Heart left ventricle (tissue), 13 donors: ENCODE data around the gene MEF2A.

Source experiments
- POLR2A ChIP-seq, 2 donors: fragments of 450-650 bp; IDR thresholded peaks; one replicate each; pipeline ENCODE4 v1.6.1; 2017; ENCODE audit warnings: antibody characterized with exemption in 2 of 2, mild to moderate bottlenecking in 2 of 2, moderate library complexity in 2 of 2
- TF ChIP-seq, protein P1 (sequence below), 12 donors: fragments of 200-600 bp; sonication (generic) in 4 of 12; IDR thresholded peaks; one replicate each; pipeline versions ENCODE4 v1.5.0 to v1.8.0; 2018 to 2022; ENCODE audit warnings: antibody characterized with exemption in 12 of 12, mild to moderate bottlenecking in 5 of 12
- donor health status: ischemic (EF 13 %, LVEDD 7.1; RV severe dilation, severe dysfunction).
- donor health status: DM: no; HTN: yes; CAD: no.
- donor health status: DM: no; HTN: no; CAD: no.
- donor health status: ischemic (EF 25% LVEDD 6.9; RV normal size, moderate dysfunction).
- donor health status: ischemic (EF 25% LVEDD 5.7; RV mildly dilated, moderate dysfunction).
- donor health status: ischemic (EF 35%, LVEDD 5.7; RV mildly dilated, moderate dysfunction).
- donor health status: nonischemic (EF 11% LVEDD 7.7; RV severe dilation, severe dysfunction).
- donor health status: DM: yes; HTN: yes; CAD: no.
- donor health status: PGD.
- donor health status: ischemic (EF 29% LVEDD 5.4; RV normal size, mild dysfunction).
- donor health status: nonischemic (EF 23%, LVEDD 6.1; RV moderate dilation, normal function).

DNA sequence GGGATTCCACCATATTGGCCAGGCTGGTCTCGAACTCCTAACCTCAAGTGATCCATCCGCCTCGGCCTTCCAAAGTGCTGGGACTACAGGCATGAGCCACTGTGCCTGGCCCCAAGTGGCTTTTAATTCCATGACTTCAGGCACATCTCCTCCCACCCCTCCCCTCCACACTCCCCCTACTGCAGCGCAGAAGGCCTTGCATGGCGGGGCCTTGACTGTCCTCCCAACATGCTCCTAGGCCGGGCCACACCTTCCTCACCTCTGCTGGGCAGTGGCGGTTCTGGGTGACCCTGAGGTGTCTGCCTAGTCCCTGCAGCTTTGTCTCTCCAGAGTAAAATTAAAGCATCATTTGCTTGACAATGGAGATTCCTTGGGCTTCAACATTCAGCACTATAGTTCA lies 160.5 kb downstream of the MEF2A start:
- no peak for TF ChIP-seq POLR2A (IDR thresholded peaks at IDR 0.05)
- TF ChIP-seq, protein P1, sequence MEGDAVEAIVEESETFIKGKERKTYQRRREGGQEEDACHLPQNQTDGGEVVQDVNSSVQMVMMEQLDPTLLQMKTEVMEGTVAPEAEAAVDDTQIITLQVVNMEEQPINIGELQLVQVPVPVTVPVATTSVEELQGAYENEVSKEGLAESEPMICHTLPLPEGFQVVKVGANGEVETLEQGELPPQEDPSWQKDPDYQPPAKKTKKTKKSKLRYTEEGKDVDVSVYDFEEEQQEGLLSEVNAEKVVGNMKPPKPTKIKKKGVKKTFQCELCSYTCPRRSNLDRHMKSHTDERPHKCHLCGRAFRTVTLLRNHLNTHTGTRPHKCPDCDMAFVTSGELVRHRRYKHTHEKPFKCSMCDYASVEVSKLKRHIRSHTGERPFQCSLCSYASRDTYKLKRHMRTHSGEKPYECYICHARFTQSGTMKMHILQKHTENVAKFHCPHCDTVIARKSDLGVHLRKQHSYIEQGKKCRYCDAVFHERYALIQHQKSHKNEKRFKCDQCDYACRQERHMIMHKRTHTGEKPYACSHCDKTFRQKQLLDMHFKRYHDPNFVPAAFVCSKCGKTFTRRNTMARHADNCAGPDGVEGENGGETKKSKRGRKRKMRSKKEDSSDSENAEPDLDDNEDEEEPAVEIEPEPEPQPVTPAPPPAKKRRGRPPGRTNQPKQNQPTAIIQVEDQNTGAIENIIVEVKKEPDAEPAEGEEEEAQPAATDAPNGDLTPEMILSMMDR (IDR thresholded peaks at IDR 0.05): no peak
